K562 (cell line): ENCODE data around the gene OST4. TPM values are rescaled to one million over a fixed set of nuclear protein-coding genes. Genes with fewer than 3 reads are reported as not detected.

Experiments
- ATAC-seq: fragments of 200-7000 bp; cut with Tn5 transposase; 3 replicates; pipeline ENCODE4 v1.9.1; 2020; ENCODE audit warnings: moderate library complexity
- BruUV-seq: library from RNA; stranded (reverse); fragments of 400-500 nt; replicated peaks from 2 replicates; lab custom pipeline; 2021; lab: Mats Ljungman, UMichigan
- CTCF ChIA-PET: fragments of 300-600 bp; formaldehyde crosslinking; extraction: SDS; loops from one replicate; lab custom pipeline; 2021; ENCODE audit warnings: low intra/inter-chr PET ratio; lab: Yijun Ruan, JAX
- POLR2A ChIA-PET: fragments of 300-600, 350-650 bp; sonication (Branson Sonifier 250); formaldehyde crosslinking; extraction: SDS; loops from one replicate; lab custom pipeline; 2021; ENCODE audit warnings: antibody characterized with exemption, inconsistent platforms; lab: Yijun Ruan, JAX
- DNase-seq, 4 experiments: peaks; one replicate each; pipeline versions ENCODE4 v3.0.0 to v3.0.0-alpha.2; 2011 to 2018; ENCODE audit warnings: low spot score in 3 of 4, mixed read lengths in 3 of 4; ENCODE audit errors: extremely low read depth in 1 of 4
- FAIRE-seq: peaks from 2 replicates; lab custom pipeline; 2011; peaks lifted over from hg19 to GRCh38; lab: Jason Lieb, UNC
- H2AFZ ChIP-seq: 2 replicates; pipeline ENCODE4 v1.6.0; 2011; ENCODE audit warnings: low read depth, low read length, control low read depth, inconsistent platforms
- H3K27ac ChIP-seq: fragments of 200-600 bp; 3 replicates; pipeline ENCODE4 v1.8.0; 2011; ENCODE audit warnings: low read depth, mild to moderate bottlenecking, control low read depth, inconsistent platforms, low read length, moderate library complexity, mixed read lengths; ENCODE audit errors: extremely low read depth
- H3K27me3 ChIP-seq, 2 experiments: fragments of 300-600 bp in 1 of 2; 2 replicates in 1 of 2; 3 replicates in 1 of 2; pipeline versions ENCODE4 v1.6.0 to v1.8.0; 2011; ENCODE audit warnings: inconsistent platforms in 2 of 2, low read length in 2 of 2, mild to moderate bottlenecking in 1 of 2, mixed read lengths in 1 of 2, moderate library complexity in 1 of 2; ENCODE audit not compliant: control insufficient read depth in 2 of 2, insufficient read depth in 2 of 2
- H3K36me3 ChIP-seq: fragments of 300-600 bp; 3 replicates; pipeline ENCODE4 v1.8.0; 2011; ENCODE audit warnings: mild to moderate bottlenecking, low read length, inconsistent platforms; ENCODE audit not compliant: control insufficient read depth, insufficient read depth
- H3K4me1 ChIP-seq, 2 experiments: fragments of 200-600 bp in 1 of 2; replicated peaks in 1 of 2; 2 replicates in 1 of 2; 3 replicates in 1 of 2; pipeline versions ENCODE4 v1.5.1 to v1.8.0; 2011; ENCODE audit warnings: inconsistent platforms in 2 of 2, low read length in 2 of 2, mild to moderate bottlenecking in 1 of 2, mixed read lengths in 1 of 2, moderate library complexity in 1 of 2; ENCODE audit not compliant: control insufficient read depth in 2 of 2, insufficient read depth in 2 of 2
- H3K4me2 ChIP-seq: 2 replicates; pipeline ENCODE4 v1.6.1; 2011; ENCODE audit warnings: low read length, control low read depth, inconsistent platforms, mixed read lengths; ENCODE audit not compliant: insufficient read depth
- H3K4me3 ChIP-seq: fragments of 200-600 bp; sonication (generic), shearing (Covaris generic); 2 replicates; pipeline ENCODE4 v1.5.1; 2016; ENCODE audit warnings: control low read depth, inconsistent platforms
- H3K79me2 ChIP-seq: fragments of 200-600 bp; 3 replicates; pipeline ENCODE4 v1.8.0; 2011; ENCODE audit warnings: low read length, inconsistent platforms; ENCODE audit not compliant: control insufficient read depth, insufficient read depth
- H3K9ac ChIP-seq, 2 experiments: 2 replicates each; pipeline versions ENCODE4 v1.6.0 to v1.6.1; 2011; ENCODE audit warnings: low read depth in 2 of 2, low read length in 2 of 2, control low read depth in 1 of 2, inconsistent platforms in 1 of 2, mild to moderate bottlenecking in 1 of 2, mixed read lengths in 1 of 2; ENCODE audit not compliant: insufficient read depth in 1 of 2
- H3K9me1 ChIP-seq: one replicate; pipeline ENCODE4 v1.6.0; 2011; ENCODE audit warnings: inconsistent platforms, mild to moderate bottlenecking, low read length, moderate library complexity; ENCODE audit not compliant: control insufficient read depth, insufficient read depth
- H3K9me3 ChIP-seq: replicated peaks from 2 replicates; pipeline ENCODE4 v1.5.1; 2011; ENCODE audit warnings: low read depth, low read length, inconsistent platforms; ENCODE audit not compliant: control insufficient read depth, insufficient read depth
- H4K20me1 ChIP-seq: replicated peaks from 2 replicates; pipeline ENCODE4 v1.6.1; 2011; ENCODE audit warnings: low read length, inconsistent platforms, mixed read lengths; ENCODE audit not compliant: control insufficient read depth, insufficient read depth
- CUX1 ChIP-seq: fragments of 200-800 bp; sonication (Bioruptor generic); IDR thresholded peaks from 2 replicates; pipeline ENCODE4 v1.6.1; 2016; ENCODE audit warnings: missing genetic modification characterization, missing compliant biosample characterization
- KAT7 ChIP-seq: sonication (generic); formaldehyde crosslinking; IDR thresholded peaks from 2 replicates; pipeline ENCODE4 v1.8.0; 2022; ENCODE audit warnings: missing genetic modification reagents, mild to moderate bottlenecking, borderline replicate concordance
- ZBTB12 ChIP-seq: fragments of 250-450 bp; sonication (Bioruptor Pico); IDR thresholded peaks from 2 replicates; pipeline ENCODE4 v1.4.0; 2020
- WGBS: fragments of 100-300 bp; shearing (Covaris generic); methylation state at CpG from one replicate; pipeline ENCODE4 v1.1.6; 2016; ENCODE audit warnings: low coverage, mixed read lengths; ENCODE audit not compliant: insufficient coverage; ENCODE audit errors: missing lambda C conversion rate; 5-methylcytosine and 5-hydroxymethylcytosine counted together
- in situ Hi-C: fragments of 300-500 bp; cut with MboI; formaldehyde crosslinking; loops from 4 replicates; pipeline ENCODE4 v1.15.0; 2018; ENCODE audit warnings: inconsistent platforms, mixed read lengths
- intact Hi-C: fragments of 100-400 bp; cut with micrococcal nuclease; formaldehyde crosslinking; loops from 2 replicates; pipeline ENCODE4 v1.14.2; 2022
- polyA plus RNA-seq, 8 experiments: library from polyadenylated mRNA; depleted of rRNA in 4 of 8; stranded (reverse) in 5 of 8; unstranded in 3 of 8; fragments of >200 nt; fragmentation: Nextera tagmentation in 2 of 8; fragmentation: Illumina TruSeq in 1 of 8; extraction: Ambion mirVana in 2 of 8; extraction: Trizol in 1 of 8; gene quantifications; 2 replicates each; pipeline versions ENCODE4 v1.2.1 to v1.2.3, GENCODE V29; 2011 to 2014; ENCODE audit warnings: inconsistent platforms in 1 of 8, missing spikeins in 1 of 8
- total RNA-seq, 7 experiments: library from RNA; depleted of rRNA in 6 of 7; stranded (reverse); fragments of >200 nt in 6 of 7; fragmentation: Illumina TruSeq in 2 of 7; extraction: Trizol in 2 of 7; gene quantifications; 2 replicates each; pipeline versions ENCODE4 v1.2.1 to v1.2.3, GENCODE V29; 2011 to 2021; ENCODE audit warnings: low replicate concordance in 1 of 7

OST4 gene
- total and polyA plus RNA-seq, 9 of the 15 experiments (the other 6 are each of a cell fraction or from before 2014, with no cell fraction given), result 186 to 1,155 (median 355) TPM

GRCh38 chr2:27093430-27094352, 22.2 kb upstream of the OST4 start:
- intact Hi-C loops, result no loop called here
- Histone ChIP-seq H2AFZ (peak overlapping the region; percentile 94), H3K27me3 (no peaks in the 10 kb centered on the region), H3K9me3 (no peaks in the 10 kb centered on the region), H3K4me3 (no peak overlapping the region), H3K4me2 (no peak overlapping the region; the same call in 1 of the 2 replicates), H3K9ac (peak overlapping the region; percentile 35 to 72), H4K20me1 (no peaks in the 10 kb centered on the region), H3K4me1 (peaks cover 46 to 53% of the 10 kb centered on the region in 2 experiments), H3K27ac (peak overlapping the region; percentile 69), H3K79me2 (peaks cover 5% of the 10 kb centered on the region; the same call in 2 of the 3 replicates), H3K36me3 (no peaks in the 10 kb centered on the region; the same call in 2 of the 3 replicates), H3K9me1 (no peaks in the 10 kb centered on the region)
- FAIRE-seq (no peak), ATAC-seq (no peak), DNase-seq (no peak)
- POLR2A ChIA-PET, result interaction anchor here (0.5 to 3.6 kb wide), 4 partner anchors 12 to 531 kb away, joined by 3 to 11 read pairs (median 4); no protein-coding TSS in a partner anchor
- CTCF ChIA-PET, result no interaction called here
- in situ Hi-C loops, result no loop called here
- BruUV-seq, result no TSS peak
- 83% methylated on average over 6 of the region's 6 CpGs for WGBS
- TF ChIP-seq KAT7 (0 out of 2 replicates have a peak, but pooled peaks have one; percentile 19), CUX1 (CRISPR knock-in tag) (0 out of 2 replicates have a peak, but pooled peaks have one; percentile 61), ZBTB12 (CRISPR knock-in tag) (no peak)
